Stimulated activated CD4-positive, alpha-beta T cell treated with anti-CD3 and anti-CD28 coated beads, Interleukin-15, amount 100 ng/mL, for 1 hour (primary cell): Measurements from ENCODE around the gene LRRC46.

Experiments
- DNase-seq, 2 donors: peaks; one replicate each; pipeline ENCODE4 v3.0.0-alpha.2; 2020; ENCODE audit warnings: low read depth in 1 of 2, low spot score in 1 of 2

The LRRC46 gene

GRCh38 chr17:47829870-47830269, 1.6 kb upstream of the LRRC46 start:
- DNase-seq = no peak

GRCh38 chr17:47830396-47831002, 971 bp upstream of the LRRC46 start:
- DNase-seq = no peak

- no peak for DNase-seq
Observed at GRCh38 chr17:47831934-47832327, 461 bp downstream of the LRRC46 start.

GRCh38 chr17:47834756-47835155, 3.3 kb downstream of the LRRC46 start:
- no peak for DNase-seq

GRCh38 chr17:47836601-47837000, 5.1 kb downstream of the LRRC46 start:
- no peak for DNase-seq

GRCh38 chr17:47837401-47838039, 6.0 kb downstream of the LRRC46 start:
- no peak for DNase-seq

- DNase-seq = no peak
Observed at GRCh38 chr17:47838636-47839035, 7.2 kb downstream of the LRRC46 start.

- DNase-seq = no peak
Observed at GRCh38 chr17:47839071-47839470, 7.6 kb downstream of the LRRC46 start.

GRCh38 chr17:47840001-47840741, 8.7 kb downstream of the LRRC46 start:
- DNase-seq = no peak

- peak; percentile 73 to 83 for DNase-seq
Observed at GRCh38 chr17:47840742-47841487, 9.4 kb downstream of the LRRC46 start, which contains the start of gene SCRN2. Gene SCRN2 (minus strand): TSS chr17:47841273. CDS start chr17:47840843, 430 bp downstream.

- no peak for DNase-seq
Observed at GRCh38 chr17:47841488-47842291, 10.2 kb downstream of the LRRC46 start.

- DNase-seq = no peak
Observed at GRCh38 chr17:47843391-47843730, 11.9 kb downstream of the LRRC46 start.

GRCh38 chr17:47844227-47844626, 12.8 kb downstream of the LRRC46 start:
- no peak for DNase-seq

GRCh38 chr17:47844814-47845715, 13.6 kb downstream of the LRRC46 start:
- DNase-seq = no peak

- no peak for DNase-seq
Observed at GRCh38 chr17:47845716-47846075, 14.2 kb downstream of the LRRC46 start.

- no peak for DNase-seq
Observed at GRCh38 chr17:47846716-47847340, 15.4 kb downstream of the LRRC46 start.

- DNase-seq = no peak
Observed at GRCh38 chr17:47847341-47848197, 16.1 kb downstream of the LRRC46 start.

GRCh38 chr17:47848198-47848513, 16.7 kb downstream of the LRRC46 start:
- DNase-seq = no peak

- no peak for DNase-seq
Observed at GRCh38 chr17:47850373-47850691, 18.9 kb downstream of the LRRC46 start.
